Measurements from ENCODE around the gene AEN. TPM values are rescaled to one million over a fixed set of nuclear protein-coding genes. Genes with fewer than 3 reads are reported as not detected.

AEN gene
- total and polyA plus RNA-seq, 2 donors (not counting 3 experiments of a cell fraction or from before 2014, with no cell fraction given), result 34.2 to 35.6 TPM

- FAIRE-seq, result no peak
Measured at GRCh38 chr15:88661761-88662556, 40.8 kb downstream of the AEN start.

More at GRCh38 chr15:88661761-88662556, 40.8 kb downstream of the AEN start:
- H4K20me1 ChIP-seq (replicated peaks; ENCODE audit: control insufficient read depth, extremely low read depth, insufficient read depth, low read length), result no peaks in the 10 kb centered on the region
- no peak overlapping the region for H2AFZ ChIP-seq (ENCODE audit: low read depth, low read length)
- H3K4me2 ChIP-seq (ENCODE audit: insufficient read depth, low read length), result no peak overlapping the region
- no peak overlapping the region for H3K4me3 ChIP-seq (replicated peaks in 1 of 3; ENCODE audit: insufficient read depth in 1 of 3, low read depth in 1 of 3, low read length in 3 of 3)
- ChIA-PET POLR2A (no interaction called here), CTCF (interaction anchor here (1.0 kb wide), 1 partner anchor 37 kb away, joined by 3 read pairs; no protein-coding TSS in a partner anchor)
- peaks cover 8% of the 10 kb centered on the region for H3K4me1 ChIP-seq (ENCODE audit: control insufficient read depth, extremely low read depth, insufficient read depth, low read length)
- H3K27ac ChIP-seq (ENCODE audit: insufficient read depth, low read depth, low read length), result no peak overlapping the region
- dilution Hi-C loops (cut with MboI; ENCODE audit: extremely low pct_ligation_motif_present, low sequenced_read_pairs) (no loop called here), intact Hi-C loops (cut with micrococcal nuclease) (no loop called here)
- H3K27me3 ChIP-seq (ENCODE audit: control insufficient read depth in 2 of 2, insufficient read depth in 2 of 2, low read length in 2 of 2), result no peaks in the 10 kb centered on the region
- DNase-seq (ENCODE audit: low read depth, low spot score), result no peak
- TF ChIP-seq JUN (IDR thresholded peaks at IDR 0.05; ENCODE audit: borderline replicate concordance, insufficient read depth, insufficient read length, low read depth), result no peak
- TF ChIP-seq EZH2 (IDR thresholded peaks at IDR 0.05; ENCODE audit: borderline replicate concordance, low read depth, low read length, severe bottlenecking), result no peak
- TF ChIP-seq FOS (IDR thresholded peaks at IDR 0.05; ENCODE audit: borderline replicate concordance, insufficient read depth, low read length), result no peak
- no peak for TF ChIP-seq POLR2AphosphoS5 (IDR thresholded peaks at IDR 0.05; ENCODE audit: insufficient read depth, low read depth, low read length)
- no peak for TF ChIP-seq MYC (IDR thresholded peaks at IDR 0.05; ENCODE audit: low read depth, low read length)
- TF ChIP-seq MAX (IDR thresholded peaks at IDR 0.05; ENCODE audit: insufficient read depth, insufficient read length), result no peak
- no peak for TF ChIP-seq CTCF (IDR thresholded peaks at IDR 0.05; ENCODE audit: extremely low read depth in 1 of 2, insufficient read depth in 1 of 2, low read depth in 1 of 2, low read length in 2 of 2)
- TF ChIP-seq POLR2A (IDR thresholded peaks at IDR 0.05; ENCODE audit: low read depth, low read length), result no peak
- TF ChIP-seq GATA2 (IDR thresholded peaks at IDR 0.05; ENCODE audit: insufficient read depth, insufficient read length, low read depth, low read length), result no peak
- H3K9me1 ChIP-seq (replicated peaks; ENCODE audit: control insufficient read depth, extremely low read depth, insufficient read depth, low read length), result no peaks in the 10 kb centered on the region
- no peaks in the 10 kb centered on the region for H3K79me2 ChIP-seq (ENCODE audit: control insufficient read depth, insufficient read depth, low read length)
- no peak overlapping the region for H3K9ac ChIP-seq (replicated peaks; ENCODE audit: extremely low read depth, insufficient read depth, low read length)
- H3K36me3 ChIP-seq (ENCODE audit: control insufficient read depth in 2 of 2, extremely low read depth in 1 of 2, insufficient read depth in 2 of 2, low read length in 2 of 2), result no peaks in the 10 kb centered on the region
- BruUV-seq (replicated peaks), result no TSS peak
- no peaks in the 10 kb centered on the region for H3K9me3 ChIP-seq (replicated peaks; ENCODE audit: control insufficient read depth, insufficient read depth, low read length)
